Femur (tissue), 1 donor: ENCODE measurements around the gene ADAMTS13.
A peak's percentile ranks its signal among the peaks of the same experiment; 100 is the strongest.
"Not testable (repeated sequence)": the region's sequence is repeated elsewhere in the genome, so short reads cannot be mapped to it uniquely, and the experiment has no call there.

Experiments used
- DNase-seq: peaks from one replicate; pipeline ENCODE4 v3.0.0-alpha.2; 2017

Gene ADAMTS13

GRCh38 chr9:133427658-133428348 is 5.6 kb downstream of the ADAMTS13 start:
- no peak for DNase-seq

DNA sequence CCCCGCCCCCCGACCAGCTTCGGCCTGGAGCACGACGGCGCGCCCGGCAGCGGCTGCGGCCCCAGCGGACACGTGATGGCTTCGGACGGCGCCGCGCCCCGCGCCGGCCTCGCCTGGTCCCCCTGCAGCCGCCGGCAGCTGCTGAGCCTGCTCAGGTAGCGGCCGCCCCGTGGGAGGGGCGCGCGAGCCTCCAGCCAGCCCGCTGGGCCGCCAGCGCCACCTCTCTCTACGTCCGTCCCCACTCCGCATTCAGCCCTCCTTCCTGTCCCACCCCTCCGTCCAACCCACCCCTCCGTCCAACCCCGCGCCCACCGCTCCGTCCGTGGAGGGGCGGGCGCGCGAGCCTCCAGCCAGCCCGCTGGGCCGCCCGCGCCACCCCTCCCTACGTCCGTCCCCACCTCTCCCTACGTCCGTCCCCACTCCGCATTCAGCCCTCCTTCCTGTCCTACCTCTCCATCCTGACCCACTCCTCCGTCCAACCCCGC is 6.5 kb downstream of the ADAMTS13 start:
- DNase-seq = peak; percentile 46

DNA sequence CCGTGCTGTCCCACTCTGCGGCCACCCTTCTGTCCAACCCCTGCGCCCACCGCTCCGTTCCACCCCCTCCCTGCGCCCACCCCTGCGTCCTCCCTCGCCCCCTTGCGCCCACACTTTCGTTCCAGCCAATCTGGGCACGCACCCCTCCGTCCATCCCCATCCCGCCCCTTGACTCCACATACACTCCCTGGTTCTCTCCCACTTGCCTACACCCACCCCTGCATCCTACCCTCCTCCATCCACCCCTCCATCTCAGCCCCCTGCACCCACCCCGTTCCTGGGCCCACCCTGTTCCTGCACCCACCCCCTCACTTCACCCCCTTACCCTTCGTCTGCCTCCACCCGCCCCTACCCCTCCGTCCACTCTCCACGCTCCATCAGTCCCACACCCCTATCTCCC is 7.0 kb downstream of the ADAMTS13 start:
- no peak for DNase-seq

DNA sequence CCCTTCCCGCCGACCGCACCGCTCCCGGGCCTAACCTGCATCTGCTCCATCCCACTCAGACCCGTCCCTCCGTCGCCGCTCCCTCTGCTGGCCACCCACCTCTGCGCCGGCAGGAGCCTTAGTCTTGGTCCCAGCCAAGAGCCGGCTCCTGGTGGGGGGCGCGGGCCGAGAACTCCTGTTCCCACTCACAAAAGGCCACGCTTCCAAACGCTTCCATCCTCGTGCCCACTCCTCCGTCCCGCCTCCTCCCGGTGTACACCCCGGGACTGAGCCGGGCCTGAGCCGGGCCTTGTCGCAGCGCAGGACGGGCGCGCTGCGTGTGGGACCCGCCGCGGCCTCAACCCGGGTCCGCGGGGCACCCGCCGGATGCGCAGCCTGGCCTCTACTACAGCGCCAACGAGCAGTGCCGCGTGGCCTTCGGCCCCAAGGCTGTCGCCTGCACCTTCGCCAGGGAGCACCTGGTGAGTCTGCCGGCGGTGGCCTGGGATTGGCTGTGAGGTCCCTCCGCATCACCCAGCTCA is 7.5 kb downstream of the ADAMTS13 start:
- DNase-seq = peak; percentile 54

DNA sequence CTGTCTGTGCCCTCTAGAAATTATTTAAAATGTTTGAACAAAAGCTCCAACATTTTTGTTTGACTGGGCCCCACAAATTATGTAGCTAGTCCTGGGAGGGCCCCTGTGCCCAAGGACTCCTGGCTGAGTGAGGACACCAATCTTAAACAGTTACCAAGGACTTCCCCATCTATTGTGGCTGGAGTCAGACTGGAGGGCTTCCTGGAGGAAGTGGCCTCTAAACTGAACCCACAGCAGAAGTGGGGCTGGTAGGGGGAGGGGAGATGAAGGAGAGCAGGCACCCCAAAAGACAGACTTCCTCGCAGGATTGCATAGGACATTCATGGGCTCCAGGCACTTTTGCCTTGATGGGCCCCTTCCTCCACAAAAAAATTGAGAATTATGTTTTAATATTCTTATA is 8.1 kb downstream of the ADAMTS13 start:
- DNase-seq = no peak

DNA sequence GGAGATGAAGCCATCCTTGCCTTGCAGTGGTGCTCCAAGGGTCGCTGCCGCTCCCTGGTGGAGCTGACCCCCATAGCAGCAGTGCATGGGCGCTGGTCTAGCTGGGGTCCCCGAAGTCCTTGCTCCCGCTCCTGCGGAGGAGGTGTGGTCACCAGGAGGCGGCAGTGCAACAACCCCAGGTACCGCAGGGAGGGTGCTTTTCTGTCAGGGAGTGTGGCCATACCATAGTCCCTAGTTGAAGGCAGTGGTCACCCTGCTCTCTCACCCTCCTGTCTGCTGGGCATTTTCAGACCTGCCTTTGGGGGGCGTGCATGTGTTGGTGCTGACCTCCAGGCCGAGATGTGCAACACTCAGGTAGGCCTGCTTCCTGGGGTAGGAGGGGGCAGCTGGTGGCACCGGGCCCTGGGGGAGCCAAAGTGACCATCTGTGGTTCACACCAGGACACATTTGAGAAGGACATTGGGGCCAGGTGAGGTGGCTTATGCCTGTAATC is 11.2 kb downstream of the ADAMTS13 start:
- DNase-seq = no peak

DNA sequence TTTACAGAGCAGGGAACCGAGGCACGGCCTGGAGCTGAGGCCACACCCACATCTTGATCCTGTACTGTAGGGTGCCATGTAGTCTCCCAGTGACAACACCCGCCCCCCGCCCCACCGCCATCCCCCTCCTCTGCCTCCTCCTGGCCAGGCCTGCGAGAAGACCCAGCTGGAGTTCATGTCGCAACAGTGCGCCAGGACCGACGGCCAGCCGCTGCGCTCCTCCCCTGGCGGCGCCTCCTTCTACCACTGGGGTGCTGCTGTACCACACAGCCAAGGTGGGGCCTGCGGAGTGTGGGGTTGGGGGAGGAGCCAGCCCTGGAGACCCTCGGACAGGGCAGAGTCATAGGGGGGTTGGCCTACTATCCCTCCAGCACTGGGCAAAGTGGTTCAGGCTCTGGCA is 14.5 kb downstream of the ADAMTS13 start:
- DNase-seq = no peak

- DNase-seq = no peak
Observed at GRCh38 chr9:133437753-133438531, 15.8 kb downstream of the ADAMTS13 start.

DNA sequence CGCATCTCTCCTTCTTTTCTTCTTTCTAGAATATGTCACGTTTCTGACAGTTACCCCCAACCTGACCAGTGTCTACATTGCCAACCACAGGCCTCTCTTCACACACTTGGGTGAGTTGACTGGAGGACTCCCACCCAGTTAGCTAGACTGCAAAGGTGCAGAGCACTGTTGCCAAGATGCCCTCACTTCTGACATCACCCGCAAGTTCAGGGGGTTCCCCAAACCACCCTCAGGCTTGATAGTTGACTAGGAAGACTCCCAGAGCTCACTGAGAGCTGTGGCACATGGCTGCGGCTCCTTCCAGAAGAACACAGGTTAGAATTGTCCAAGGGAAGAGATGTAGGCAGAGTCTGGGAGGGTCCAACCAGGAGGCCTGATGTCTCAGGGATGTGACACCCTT is 17.2 kb downstream of the ADAMTS13 start:
- DNase-seq = no peak

DNA sequence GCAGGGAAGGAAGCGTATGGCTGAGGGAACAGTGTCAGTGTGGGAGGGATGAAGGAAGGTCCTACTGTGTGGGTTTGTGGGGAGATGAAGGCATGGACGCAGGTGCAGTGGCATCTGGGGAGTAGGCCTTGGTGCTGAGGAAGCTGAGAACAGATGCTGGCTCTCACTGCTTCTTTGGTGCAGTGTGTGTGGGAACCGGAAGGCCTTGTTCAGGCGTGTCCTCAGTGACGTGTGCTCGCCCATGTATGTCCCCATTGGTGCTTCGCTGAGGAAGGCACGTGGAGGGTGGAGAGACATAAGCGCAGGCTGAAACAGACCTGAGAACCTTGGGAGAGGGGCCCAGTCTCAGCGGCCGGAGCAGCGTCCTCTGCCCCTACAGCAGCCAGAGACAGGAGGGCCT is 18.7 kb downstream of the ADAMTS13 start:
- no peak for DNase-seq

DNA sequence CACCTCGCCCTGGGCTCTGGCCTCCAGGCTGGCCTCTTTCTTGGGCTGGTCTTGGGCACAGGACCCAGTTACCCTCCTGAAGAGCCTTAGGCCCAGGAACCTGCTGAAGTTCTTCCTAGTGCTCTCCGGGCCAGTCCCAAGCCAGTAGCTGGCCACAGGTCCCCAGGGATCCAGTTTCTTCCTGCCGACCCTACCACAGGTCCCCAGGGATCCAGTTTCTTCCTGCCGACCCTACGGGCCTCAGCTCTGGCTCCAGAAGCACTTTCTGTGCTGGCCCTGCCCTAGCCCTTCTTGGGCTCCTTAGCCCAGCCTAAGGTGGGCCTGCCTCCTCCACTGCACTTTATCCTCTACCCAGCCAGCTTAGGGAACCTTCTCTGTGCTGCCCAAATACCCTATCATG is 19.4 kb downstream of the ADAMTS13 start:
- no peak for DNase-seq

- no peak for DNase-seq
Observed at GRCh38 chr9:133443248-133443647, 21.1 kb downstream of the ADAMTS13 start.

DNA sequence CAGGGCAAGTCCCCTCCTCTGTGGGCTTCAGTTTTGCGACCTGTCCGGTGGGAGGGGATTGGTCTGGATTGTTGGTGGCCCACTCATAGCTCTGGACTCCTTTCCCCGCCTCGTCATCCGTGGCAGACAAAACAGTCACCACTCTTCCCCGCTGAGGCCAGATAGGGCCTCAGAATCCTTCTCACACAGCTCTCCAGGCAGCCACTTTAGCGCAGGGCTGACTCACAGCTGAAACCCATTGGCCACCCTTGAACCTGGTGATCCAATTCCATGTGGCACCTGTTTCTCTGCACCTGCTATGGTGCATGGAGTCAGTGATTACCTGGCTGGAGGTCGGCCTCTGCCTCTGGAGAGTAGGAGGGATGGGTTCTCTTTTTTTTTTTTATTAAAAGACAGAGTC is 21.8 kb downstream of the ADAMTS13 start:
- DNase-seq = no peak

GRCh38 chr9:133445293-133445969 is 23.3 kb downstream of the ADAMTS13 start:
- no peak for DNase-seq

GRCh38 chr9:133448487-133448972 is 26.4 kb downstream of the ADAMTS13 start:
- DNase-seq = no peak

GRCh38 chr9:133449760-133450159 is 27.6 kb downstream of the ADAMTS13 start:
- DNase-seq = no peak

DNA sequence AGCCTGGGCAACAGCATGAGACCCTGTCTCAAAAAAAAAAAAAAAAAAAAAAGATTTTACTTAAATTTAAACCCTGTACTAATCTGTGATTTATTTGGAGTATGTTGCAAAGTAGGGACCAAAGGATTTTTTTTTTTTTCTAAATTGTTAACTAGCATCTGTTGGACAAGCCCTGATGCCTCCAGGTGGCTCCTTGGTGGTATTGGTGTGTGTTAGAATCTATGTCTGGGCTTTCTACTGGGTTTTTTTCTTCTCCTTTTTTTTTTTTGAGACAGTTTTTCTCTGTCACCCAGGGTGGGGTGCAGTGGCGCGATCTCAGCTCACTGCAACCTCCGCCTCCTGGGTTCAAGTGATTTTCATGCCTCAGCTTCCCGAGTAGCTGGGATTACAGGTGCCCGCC is 29.7 kb downstream of the ADAMTS13 start:
- not testable (repeated sequence) for DNase-seq

DNA sequence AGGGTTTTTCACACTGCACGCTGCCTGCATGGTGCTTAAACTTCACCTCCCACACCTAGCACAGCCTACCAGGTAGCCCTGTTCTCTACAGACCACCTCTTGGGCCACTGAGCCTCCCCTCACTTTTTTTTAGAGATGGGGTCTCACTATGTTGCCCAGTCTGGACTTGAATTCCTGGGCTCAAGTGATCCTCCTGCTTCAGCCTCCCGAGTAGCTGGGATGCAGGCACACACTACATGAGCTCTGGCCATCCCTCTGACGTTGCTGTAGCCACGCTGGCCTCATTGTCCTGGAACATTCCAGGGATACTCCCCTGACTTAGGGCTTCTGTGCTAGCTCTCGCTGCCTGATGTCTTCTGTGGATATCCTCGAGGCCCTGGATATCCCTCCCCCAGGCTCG is 30.4 kb downstream of the ADAMTS13 start:
- DNase-seq = no peak

- DNase-seq = no peak
Observed at GRCh38 chr9:133453651-133454050, 31.5 kb downstream of the ADAMTS13 start.

DNA sequence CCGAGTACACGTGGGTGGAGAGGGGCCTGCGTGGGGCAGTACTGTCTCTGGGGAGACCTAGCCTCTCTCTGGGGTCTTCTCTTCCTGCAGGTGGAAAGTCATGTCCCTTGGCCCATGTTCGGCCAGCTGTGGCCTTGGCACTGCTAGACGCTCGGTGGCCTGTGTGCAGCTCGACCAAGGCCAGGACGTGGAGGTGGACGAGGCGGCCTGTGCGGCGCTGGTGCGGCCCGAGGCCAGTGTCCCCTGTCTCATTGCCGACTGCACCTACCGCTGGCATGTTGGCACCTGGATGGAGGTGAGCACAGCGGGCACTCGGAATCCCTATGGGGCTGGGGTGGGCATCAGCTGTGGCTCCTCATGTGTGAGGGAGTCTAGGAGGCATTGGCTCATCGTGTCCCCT is 32.2 kb downstream of the ADAMTS13 start:
- no peak for DNase-seq

DNA sequence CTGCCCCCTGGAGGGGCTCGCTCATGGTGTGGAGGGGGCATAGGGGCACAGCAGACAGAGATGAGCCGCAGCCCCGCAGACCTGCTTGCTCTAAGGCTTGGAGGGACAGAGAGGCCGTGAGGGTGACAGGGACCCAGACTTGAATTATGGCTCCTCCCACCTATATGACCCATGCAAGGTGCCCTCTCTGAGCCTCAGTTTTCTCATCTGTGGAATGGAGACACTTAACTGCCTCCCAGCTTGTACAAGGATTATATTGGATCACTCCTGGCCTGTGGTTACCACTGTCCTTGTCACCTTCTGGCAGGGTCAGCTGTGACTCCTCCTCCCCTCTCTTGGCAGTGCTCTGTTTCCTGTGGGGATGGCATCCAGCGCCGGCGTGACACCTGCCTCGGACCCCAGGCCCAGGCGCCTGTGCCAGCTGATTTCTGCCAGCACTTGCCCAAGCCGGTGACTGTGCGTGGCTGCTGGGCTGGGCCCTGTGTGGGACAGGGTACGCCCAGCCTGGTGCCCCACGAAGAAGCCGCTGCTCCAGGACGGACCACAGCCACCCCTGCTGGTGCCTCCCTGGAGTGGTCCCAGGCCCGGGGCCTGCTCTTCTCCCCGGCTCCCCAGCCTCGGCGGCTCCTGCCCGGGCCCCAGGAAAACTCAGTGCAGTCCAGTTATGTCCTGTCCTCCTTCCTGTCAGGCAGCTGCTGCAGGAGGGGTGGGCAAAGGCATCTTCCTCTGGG is 32.9 kb downstream of the ADAMTS13 start:
- no peak for DNase-seq

- no peak for DNase-seq
Observed at GRCh38 chr9:133455936-133456335, 33.8 kb downstream of the ADAMTS13 start.
